NT2/D1 (cell line): ENCODE measurements around the gene ANO9.
"Not testable (repeated sequence)": the region's sequence is repeated elsewhere in the genome, so short reads cannot be mapped to it uniquely, and the experiment has no call there.

ENCODE experiments used
- DNase-seq: peaks from one replicate; pipeline ENCODE4 v3.0.0-alpha.2; 2011; ENCODE audit warnings: low read depth, low spot score
- H3K27me3 ChIP-seq: 2 replicates; pipeline ENCODE4 v1.6.0; 2011; ENCODE audit warnings: mild to moderate bottlenecking; ENCODE audit not compliant: insufficient read length, insufficient read depth
- H3K36me3 ChIP-seq: 2 replicates; pipeline ENCODE4 v1.6.1; 2011; ENCODE audit warnings: mild to moderate bottlenecking, low read length, mixed read lengths; ENCODE audit not compliant: insufficient read depth, insufficient read length
- H3K4me1 ChIP-seq: 2 replicates; pipeline ENCODE4 v1.5.1; 2011; ENCODE audit not compliant: insufficient read depth, insufficient read length
- H3K4me3 ChIP-seq: 2 replicates; pipeline ENCODE4 v1.5.1; 2011; ENCODE audit warnings: low read depth; ENCODE audit not compliant: insufficient read length
- H3K9ac ChIP-seq: 2 replicates; pipeline ENCODE4 v1.6.0; 2011; ENCODE audit warnings: low read depth; ENCODE audit not compliant: insufficient read length
- H3K9me3 ChIP-seq: 2 replicates; pipeline ENCODE4 v1.5.1; 2011; ENCODE audit warnings: mild to moderate bottlenecking, low read length; ENCODE audit not compliant: insufficient read depth
- SUZ12 ChIP-seq: IDR thresholded peaks from 2 replicates; pipeline ENCODE4 v1.6.1; 2011; ENCODE audit not compliant: insufficient read length, insufficient read depth; ENCODE audit errors: extremely low read depth
- YY1 ChIP-seq: IDR thresholded peaks from 2 replicates; pipeline ENCODE4 v1.6.1; 2011; ENCODE audit not compliant: insufficient read length, insufficient read depth
- ZNF274 ChIP-seq: IDR thresholded peaks from 2 replicates; pipeline ENCODE4 v1.6.1; 2011; ENCODE audit warnings: mild to moderate bottlenecking, low read depth, low read length

The ANO9 gene

DNA sequence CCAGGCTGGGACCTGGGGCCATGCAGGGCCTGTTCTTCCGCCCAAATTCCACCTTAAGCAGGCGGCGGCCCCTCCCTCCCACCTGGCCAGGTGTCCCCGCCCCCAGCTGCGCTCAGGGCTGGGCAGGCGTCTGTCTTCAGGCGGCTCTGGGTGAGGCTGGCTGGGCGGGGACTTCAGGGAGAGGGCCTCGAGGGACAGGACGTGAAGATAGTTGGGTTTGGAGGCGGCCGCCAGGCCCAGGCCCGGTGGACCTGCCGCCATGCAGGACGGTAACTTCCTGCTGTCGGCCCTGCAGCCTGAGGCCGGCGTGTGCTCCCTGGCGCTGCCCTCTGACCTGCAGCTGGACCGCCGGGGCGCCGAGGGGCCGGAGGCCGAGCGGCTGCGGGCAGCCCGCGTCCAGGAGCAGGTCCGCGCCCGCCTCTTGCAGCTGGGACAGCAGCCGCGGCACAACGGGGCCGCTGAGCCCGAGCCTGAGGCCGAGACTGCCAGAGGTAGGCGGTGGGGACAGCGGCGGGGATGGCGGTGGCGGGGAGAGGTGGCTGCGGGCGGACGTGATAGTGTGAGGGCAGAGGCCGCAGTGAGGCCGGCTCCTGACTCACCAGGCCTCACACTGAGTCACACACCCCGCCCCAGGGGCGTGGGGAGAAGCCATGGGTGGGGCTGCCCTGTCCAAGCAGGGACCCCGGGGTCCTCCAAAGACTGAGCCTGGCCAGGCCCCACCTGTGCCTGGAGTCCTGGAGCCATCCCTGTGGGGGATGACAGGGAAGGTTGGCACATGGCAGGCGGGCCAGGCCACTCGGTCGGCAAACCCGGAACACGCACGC is 47.6 kb downstream of the ANO9 start, which contains the start of gene PKP3:
Gene PKP3, plus strand, starts transcription at position 176 of the 824 bp plus-strand sequence. Its CDS starts 84 bp downstream, at position 260.
- peak within 1 kb of the TSS; percentile 50 for H3K9ac ChIP-seq
- TF ChIP-seq YY1 (no peak), SUZ12 (no peak), ZNF274 (no peak)
- no peaks in the 10 kb centered on the region for H3K36me3 ChIP-seq
- no peaks in the 10 kb centered on the region for H3K27me3 ChIP-seq
- no peak for DNase-seq
- peaks cover 24% of the 10 kb centered on the region for H3K4me1 ChIP-seq
- no peak within 1 kb of the TSS for H3K4me3 ChIP-seq
- H3K9me3 ChIP-seq: no peaks in the 10 kb centered on the region

DNA sequence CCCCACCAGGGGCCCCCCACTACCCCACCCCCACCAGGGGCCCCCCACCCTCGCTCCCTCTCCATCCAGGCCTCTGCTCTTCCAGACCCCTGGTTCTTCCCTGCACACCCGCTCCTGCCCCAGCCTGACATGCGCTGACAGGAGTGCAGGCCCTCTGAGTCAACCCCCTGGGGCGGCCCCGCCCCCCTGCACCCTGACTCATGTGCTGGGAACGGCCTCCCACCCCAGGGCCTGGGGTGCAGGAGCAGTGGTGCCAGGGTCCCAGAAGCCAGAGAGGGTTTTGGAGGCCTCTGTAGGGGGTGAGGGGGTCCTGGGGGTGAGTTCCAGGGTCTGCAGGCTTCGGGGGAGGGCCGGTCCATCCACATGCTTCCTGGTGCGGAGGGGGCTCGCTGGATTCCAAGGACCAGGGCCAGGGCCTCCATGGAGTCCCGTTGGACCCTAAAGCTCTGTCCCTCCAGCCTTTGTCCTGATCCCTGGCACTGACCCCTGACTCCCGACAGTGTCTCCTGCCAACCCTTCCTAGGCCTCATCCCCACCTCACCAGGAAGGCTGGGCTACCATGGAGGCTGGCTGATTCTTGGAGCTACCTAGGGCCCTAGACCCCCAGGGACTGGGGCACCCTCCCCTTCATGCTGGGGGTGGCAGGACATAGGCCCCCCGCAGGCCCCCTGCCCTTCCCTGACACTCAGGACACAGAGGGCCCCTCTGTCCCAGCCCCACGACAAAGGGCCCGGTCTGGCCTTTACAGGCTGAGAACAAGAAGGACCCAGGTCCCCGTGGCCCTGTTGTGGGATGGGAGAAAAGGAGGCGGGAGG is 48.4 kb downstream of the ANO9 start:
- Histone ChIP-seq H3K9ac (peak overlapping the region; percentile 50), H3K36me3 (no peaks in the 10 kb centered on the region), H3K4me3 (no peak overlapping the region), H3K9me3 (no peaks in the 10 kb centered on the region), H3K27me3 (peaks cover 1% of the 10 kb centered on the region), H3K4me1 (peaks cover 24% of the 10 kb centered on the region)
- TF ChIP-seq SUZ12 (no peak), YY1 (no peak), ZNF274 (no peak)
- DNase-seq: no peak

DNA sequence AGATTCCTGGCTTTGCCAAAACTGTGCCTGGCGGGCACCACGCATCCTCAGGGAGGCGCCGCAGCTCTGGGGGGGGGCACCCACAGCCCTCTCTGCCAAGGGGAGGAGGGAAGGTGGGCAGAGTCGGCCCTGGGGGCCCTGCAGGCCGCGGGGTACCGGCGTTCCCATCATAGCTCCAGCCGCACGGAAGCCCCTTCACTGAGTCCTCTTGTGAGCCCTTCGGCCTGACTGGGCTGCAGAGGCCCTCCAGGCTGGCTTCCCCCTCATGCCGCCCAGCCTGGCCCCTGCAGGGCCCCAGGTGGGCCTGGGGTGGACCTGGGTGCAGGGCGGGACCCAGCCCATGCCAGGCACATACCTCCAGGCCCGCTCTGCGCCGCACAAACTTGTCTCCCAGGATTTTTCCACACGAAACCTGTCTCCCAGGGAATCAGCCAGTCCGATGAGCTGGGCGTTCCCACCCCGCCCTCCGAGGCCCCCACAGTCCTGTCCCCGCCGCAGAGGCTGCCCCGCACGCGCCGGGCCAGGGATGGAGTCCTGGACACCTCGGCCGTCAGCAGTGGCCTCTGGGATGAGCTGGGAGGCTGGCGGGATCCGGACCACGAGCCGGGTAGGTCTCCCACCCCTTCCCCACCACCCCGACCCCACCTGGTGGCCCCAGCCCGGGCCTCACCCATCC is 49.6 kb downstream of the ANO9 start:
- H3K4me1 ChIP-seq: peaks cover 24% of the 10 kb centered on the region
- no peak overlapping the region for H3K4me3 ChIP-seq
- no peak for DNase-seq
- peaks cover 6% of the 10 kb centered on the region for H3K27me3 ChIP-seq
- peaks cover 4% of the 10 kb centered on the region for H3K9me3 ChIP-seq
- peak overlapping the region; percentile 8 for H3K9ac ChIP-seq
- H3K36me3 ChIP-seq: no peaks in the 10 kb centered on the region
- no peak for TF ChIP-seq ZNF274
- no peak for TF ChIP-seq SUZ12
- no peak for TF ChIP-seq YY1

DNA sequence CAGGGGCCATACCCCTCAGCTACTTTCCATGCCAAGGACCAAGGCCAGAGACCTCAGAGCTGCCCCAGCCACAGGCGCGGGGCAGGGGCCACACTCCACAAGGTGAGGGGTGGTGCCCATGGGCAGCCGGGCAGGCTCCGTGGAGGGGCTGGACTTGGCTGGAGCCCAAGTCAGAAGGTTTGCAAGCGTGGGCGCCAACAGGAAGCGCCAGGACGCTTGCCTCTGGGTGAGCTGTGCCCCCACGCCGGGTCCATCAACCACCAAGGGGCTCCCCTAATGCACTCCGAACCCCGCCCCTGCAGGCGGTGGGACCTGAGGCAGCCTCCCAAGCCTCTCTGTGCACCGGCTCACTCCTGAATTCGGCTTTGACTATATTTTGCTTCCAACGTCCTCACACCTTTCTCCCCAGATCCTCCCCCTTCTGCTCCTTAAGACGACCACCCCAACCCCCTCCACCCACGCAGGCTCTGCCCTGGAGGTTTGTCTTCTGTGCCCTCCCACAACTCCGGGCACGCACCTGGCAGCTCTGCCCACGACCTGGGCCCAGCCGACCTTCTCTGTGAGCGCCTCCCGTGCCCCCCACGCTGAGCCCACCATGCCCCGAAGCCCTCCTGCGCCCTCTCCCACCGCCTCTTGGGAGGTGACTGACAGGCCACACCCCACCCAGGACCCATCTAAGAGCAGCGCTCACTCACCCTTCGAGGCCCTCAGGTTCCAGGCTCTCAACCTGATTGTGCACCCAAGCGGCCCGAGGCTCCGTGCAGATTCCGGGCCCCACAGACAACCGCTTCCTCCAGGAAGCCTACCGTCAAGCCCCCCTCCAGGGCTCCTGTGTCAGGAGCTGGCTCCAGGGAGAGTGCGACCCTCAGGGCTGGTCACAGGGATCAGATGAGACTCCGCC is 50.4 kb downstream of the ANO9 start:
- no peaks in the 10 kb centered on the region for H3K36me3 ChIP-seq
- H3K9me3 ChIP-seq: peaks cover 13% of the 10 kb centered on the region
- peaks cover 24% of the 10 kb centered on the region for H3K4me1 ChIP-seq
- H3K27me3 ChIP-seq: peaks cover 6% of the 10 kb centered on the region
- no peak overlapping the region for H3K9ac ChIP-seq
- DNase-seq: no peak
- TF ChIP-seq ZNF274: no peak
- no peak for TF ChIP-seq SUZ12
- no peak for TF ChIP-seq YY1
- H3K4me3 ChIP-seq: no peak overlapping the region

DNA sequence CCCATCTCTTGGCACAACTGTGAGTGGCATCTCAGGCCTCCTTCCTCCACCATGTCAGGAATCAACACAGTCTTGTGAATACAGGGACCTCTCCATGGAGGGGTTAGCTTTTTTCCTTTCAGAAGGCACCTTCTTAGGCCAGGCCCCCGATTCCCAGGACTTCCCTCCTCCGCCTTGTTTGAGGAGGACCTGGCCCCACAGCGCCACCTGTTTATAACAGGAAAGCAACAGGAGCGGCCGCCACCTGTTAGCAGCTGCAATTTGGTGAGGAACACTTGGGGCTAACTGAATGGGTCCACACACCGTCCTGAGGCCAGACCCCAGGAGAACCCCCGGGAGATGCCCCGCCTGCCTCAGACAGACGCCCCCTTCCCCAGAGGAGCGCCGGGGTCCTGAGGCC is 51.6 kb downstream of the ANO9 start:
- H3K4me1 ChIP-seq: peaks cover 21% of the 10 kb centered on the region

DNA sequence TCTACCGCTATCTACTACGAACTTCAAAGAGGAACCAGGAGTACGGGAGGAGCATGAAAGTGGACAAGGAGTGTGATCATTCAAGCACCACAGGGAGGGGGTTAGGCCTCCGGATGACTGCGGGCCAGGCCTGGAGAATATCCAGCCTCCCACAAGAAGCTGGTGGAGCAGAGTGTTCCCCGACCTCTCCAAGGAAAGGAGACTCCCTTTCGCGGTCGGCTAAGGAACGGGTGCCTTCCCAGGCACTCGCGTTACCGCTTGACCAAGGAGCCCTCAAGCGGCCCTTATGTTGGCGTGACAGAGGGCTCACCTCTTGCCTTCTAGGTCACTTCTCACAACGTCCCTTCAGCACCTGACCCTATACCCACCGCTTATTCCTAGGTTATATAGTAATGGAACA is 52.4 kb downstream of the ANO9 start:
- H3K4me3 ChIP-seq, H3K9ac ChIP-seq, DNase-seq, H3K36me3 ChIP-seq, H3K27me3 ChIP-seq: not testable (repeated sequence)
- Histone ChIP-seq H3K9me3 (peaks cover 22% of the 10 kb centered on the region), H3K4me1 (peaks cover 21% of the 10 kb centered on the region)

More for the DNA sequence above, 51.6 kb downstream of the ANO9 start:
- peaks cover 22% of the 10 kb centered on the region for H3K9me3 ChIP-seq
- peaks cover 6% of the 10 kb centered on the region for H3K27me3 ChIP-seq
- H3K9ac ChIP-seq: no peak overlapping the region
- H3K36me3 ChIP-seq: no peaks in the 10 kb centered on the region
- DNase-seq: peak; percentile 47
- TF ChIP-seq ZNF274 (no peak), YY1 (no peak), SUZ12 (no peak)
- H3K4me3 ChIP-seq: no peak overlapping the region
